H1 (cell line): ENCODE measurements around the gene LHX5. TPM values are rescaled to one million over a fixed set of nuclear protein-coding genes. Genes with fewer than 3 reads are reported as not detected.

Experiments used
- polyA plus RNA-seq, 7 experiments: library from polyadenylated mRNA; depleted of rRNA in 3 of 7; stranded (reverse) in 5 of 7; unstranded in 2 of 7; fragments of >200 nt in 5 of 7; fragments of 200-250 nt in 2 of 7; gene quantifications; 1 replicate in 5 of 7; 2 replicates in 1 of 7; 4 replicates in 1 of 7; pipeline versions ENCODE4 v1.2.1 to v1.2.3, GENCODE V29; 2011 to 2013; ENCODE audit warnings: missing spikeins in 2 of 7, mixed read lengths in 2 of 7
- total RNA-seq: library from RNA; stranded (reverse); fragmentation: NEBNext Ultra II Directional; extraction: Animal tissue kit (Norgen Biotek cat#: 25700); gene quantifications from 2 replicates; pipeline ENCODE4 v1.2.1, GENCODE V29; 2021
- TF ChIP-seq, protein P1 (sequence below): IDR thresholded peaks from 2 replicates; pipeline ENCODE4 v1.6.1; 2011; ENCODE audit warnings: low read length, improper control_type of control experiment

The LHX5 gene
- total and polyA plus RNA-seq, 2 of the 8 experiments (the other 6 are each of a cell fraction or from before 2014, with no cell fraction given) = 0.47 to 1.1 TPM

DNA sequence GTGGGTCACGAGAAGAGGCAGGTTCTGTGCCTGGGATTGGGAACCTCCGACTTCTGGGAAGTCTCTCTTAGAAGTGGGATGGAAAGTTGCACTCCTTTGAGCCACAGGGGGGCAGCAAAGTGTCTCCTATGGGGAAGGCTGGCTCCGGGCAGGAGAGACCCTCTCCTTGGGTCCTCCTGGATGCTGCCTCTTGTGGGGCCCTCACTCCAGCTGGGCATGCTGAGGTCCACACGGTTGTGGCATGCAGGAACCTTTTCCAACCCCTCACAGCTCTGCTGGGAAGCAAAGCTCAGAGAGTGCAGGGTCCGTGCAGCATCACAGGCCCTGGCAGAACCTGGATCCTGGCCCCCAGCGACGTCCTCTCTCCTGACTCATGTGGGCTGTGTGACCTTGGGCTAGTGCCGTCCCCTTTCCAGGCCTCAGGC lies 32.1 kb downstream of the LHX5 start (continued):
- TF ChIP-seq, protein P1, sequence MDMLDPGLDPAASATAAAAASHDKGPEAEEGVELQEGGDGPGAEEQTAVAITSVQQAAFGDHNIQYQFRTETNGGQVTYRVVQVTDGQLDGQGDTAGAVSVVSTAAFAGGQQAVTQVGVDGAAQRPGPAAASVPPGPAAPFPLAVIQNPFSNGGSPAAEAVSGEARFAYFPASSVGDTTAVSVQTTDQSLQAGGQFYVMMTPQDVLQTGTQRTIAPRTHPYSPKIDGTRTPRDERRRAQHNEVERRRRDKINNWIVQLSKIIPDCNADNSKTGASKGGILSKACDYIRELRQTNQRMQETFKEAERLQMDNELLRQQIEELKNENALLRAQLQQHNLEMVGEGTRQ = no peak
